Vagina (tissue), 2 donors: Measurements from ENCODE around the gene SPINK13.

Experiments
- CTCF ChIP-seq, 3 experiments: fragments of 450-650 bp in 2 of 3; fragments of 200-600 bp in 1 of 3; sonication (generic) in 1 of 3; IDR thresholded peaks; one replicate each; pipeline ENCODE4 v1.5.1; 2017 to 2019; ENCODE audit warnings: antibody characterized with exemption in 3 of 3, mild to moderate bottlenecking in 2 of 3, moderate library complexity in 2 of 3
- POLR2A ChIP-seq, 2 donors: fragments of 450-650 bp; IDR thresholded peaks; one replicate each; pipeline ENCODE4 v1.6.1; 2017; ENCODE audit warnings: antibody characterized with exemption in 2 of 2, mild to moderate bottlenecking in 2 of 2, moderate library complexity in 2 of 2

- no peak for TF ChIP-seq POLR2A (IDR thresholded peaks at IDR 0.05)
- no peak for TF ChIP-seq CTCF (IDR thresholded peaks at IDR 0.05)
These were observed at the start of gene SPINK13 for GRCh38 chr5:148268566-148268965.
